Stomach (tissue), 9 donors: Measurements from ENCODE around the gene FGGY. TPM values are rescaled to one million over a fixed set of nuclear protein-coding genes. Genes with fewer than 3 reads are reported as not detected.
A peak's percentile ranks its signal among the peaks of the same experiment; 100 is the strongest.
"Not testable (repeated sequence)": the region's sequence is repeated elsewhere in the genome, so short reads cannot be mapped to it uniquely, and the experiment has no call there.

ENCODE experiments used
- DNase-seq, 2 donors: peaks; one replicate each; pipeline versions ENCODE4 v3.0.0 to v3.0.0-alpha.2; 2013 to 2019
- H3K27ac ChIP-seq, 5 donors: fragments of 200-600 bp in 4 of 5; sonication (generic) in 4 of 5; one replicate each; pipeline ENCODE4 v1.5.1; 2013 to 2019; ENCODE audit warnings: mild to moderate bottlenecking in 1 of 5, moderate library complexity in 1 of 5
- H3K27me3 ChIP-seq, 3 donors: fragments of 200-600 bp; sonication (generic); one replicate each; pipeline ENCODE4 v1.5.1; 2017 to 2019; ENCODE audit warnings: mixed run types in 1 of 3
- H3K36me3 ChIP-seq, 4 donors: fragments of 200-600 bp; sonication (generic); 1 replicate in 3 of 4; 2 replicates in 1 of 4; pipeline ENCODE4 v1.5.1; 2016 to 2019
- H3K4me1 ChIP-seq, 4 donors: fragments of 200-600 bp; sonication (generic); one replicate each; pipeline ENCODE4 v1.5.1; 2016 to 2019
- H3K4me3 ChIP-seq, 4 donors: fragments of 200-600 bp; sonication (generic) in 3 of 4; one replicate each; pipeline ENCODE4 v1.5.1; 2016 to 2019; ENCODE audit warnings: mild to moderate bottlenecking in 1 of 4
- H3K9me3 ChIP-seq, 4 donors: fragments of 200-600 bp; sonication (generic); one replicate each; pipeline ENCODE4 v1.5.1; 2016 to 2019
- EP300 ChIP-seq: sonication (generic); formaldehyde crosslinking; IDR thresholded peaks from one replicate; pipeline ENCODE4 v1.6.1; 2017; ENCODE audit warnings: antibody characterized with exemption
- POLR2A ChIP-seq, 4 donors: fragments of 450-650 bp; IDR thresholded peaks; one replicate each; pipeline ENCODE4 v1.6.1; 2016; ENCODE audit warnings: antibody characterized with exemption in 4 of 4, control low read depth in 2 of 4, mild to moderate bottlenecking in 1 of 4, moderate library complexity in 1 of 4
- POLR2AphosphoS5 ChIP-seq, 3 donors: sonication (generic); formaldehyde crosslinking; IDR thresholded peaks; one replicate each; pipeline ENCODE4 v1.6.1; 2016; ENCODE audit warnings: antibody characterized with exemption in 3 of 3
- WGBS, 5 donors: extraction: QIAGEN DNeasy Blood & Tissue Kit in 3 of 5; methylation state at CpG; one replicate each; pipeline versions ENCODE4 v1.1.5 to v1.1.7; 2013 to 2018; 5-methylcytosine and 5-hydroxymethylcytosine counted together
- intact Hi-C: fragments of 100-400 bp; cut with DNase I; formaldehyde crosslinking; loops from one replicate; pipeline ENCODE4 v1.15.1; 2023; ENCODE audit warnings: low total_unique reads
- polyA plus RNA-seq, 3 donors: library from polyadenylated mRNA; stranded (reverse); fragments of 200-250 nt; gene quantifications; one replicate each; pipeline ENCODE4 v1.2.3, GENCODE V29; 2013
- total RNA-seq, 5 donors: library from RNA; depleted of rRNA; stranded (reverse); fragments of >200 nt; gene quantifications; one replicate each; pipeline versions ENCODE4 v1.1.0 to v1.2.3, GENCODE V29; 2014 to 2016
- TF ChIP-seq, protein P1 (sequence below), 7 experiments: fragments of 450-650 bp in 4 of 7; fragments of 200-600 bp in 3 of 7; sonication (generic) in 3 of 7; IDR thresholded peaks; one replicate each; pipeline ENCODE4 v1.5.1; 2016 to 2019; ENCODE audit warnings: antibody characterized with exemption in 7 of 7, control low read depth in 2 of 7, mild to moderate bottlenecking in 1 of 7
- donor health status: healthy with polysubstance abuse.
- donor health status: Bipolar disorder and iron deficiency.
- donor health status: healthy.

Gene FGGY
- total and polyA plus RNA-seq, 8 donors = 6.2 to 40.6 (median 10.8) TPM

- no peak overlapping the region for H3K27ac ChIP-seq
- H3K4me3 ChIP-seq = no peak overlapping the region
- intact Hi-C loops = no loop called here
- no peak for TF ChIP-seq POLR2AphosphoS5 (IDR thresholded peaks at IDR 0.05)
- TF ChIP-seq, protein P1, sequence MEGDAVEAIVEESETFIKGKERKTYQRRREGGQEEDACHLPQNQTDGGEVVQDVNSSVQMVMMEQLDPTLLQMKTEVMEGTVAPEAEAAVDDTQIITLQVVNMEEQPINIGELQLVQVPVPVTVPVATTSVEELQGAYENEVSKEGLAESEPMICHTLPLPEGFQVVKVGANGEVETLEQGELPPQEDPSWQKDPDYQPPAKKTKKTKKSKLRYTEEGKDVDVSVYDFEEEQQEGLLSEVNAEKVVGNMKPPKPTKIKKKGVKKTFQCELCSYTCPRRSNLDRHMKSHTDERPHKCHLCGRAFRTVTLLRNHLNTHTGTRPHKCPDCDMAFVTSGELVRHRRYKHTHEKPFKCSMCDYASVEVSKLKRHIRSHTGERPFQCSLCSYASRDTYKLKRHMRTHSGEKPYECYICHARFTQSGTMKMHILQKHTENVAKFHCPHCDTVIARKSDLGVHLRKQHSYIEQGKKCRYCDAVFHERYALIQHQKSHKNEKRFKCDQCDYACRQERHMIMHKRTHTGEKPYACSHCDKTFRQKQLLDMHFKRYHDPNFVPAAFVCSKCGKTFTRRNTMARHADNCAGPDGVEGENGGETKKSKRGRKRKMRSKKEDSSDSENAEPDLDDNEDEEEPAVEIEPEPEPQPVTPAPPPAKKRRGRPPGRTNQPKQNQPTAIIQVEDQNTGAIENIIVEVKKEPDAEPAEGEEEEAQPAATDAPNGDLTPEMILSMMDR (IDR thresholded peaks at IDR 0.05) = no peak
- no peak for TF ChIP-seq POLR2A (IDR thresholded peaks at IDR 0.05)
- H3K27me3 ChIP-seq = no peaks in the 10 kb centered on the region
- no peak for DNase-seq
- 86 to 96% (median 92%) methylated on average over 1 of the region's 1 CpG for WGBS, 5 donors
- H3K36me3 ChIP-seq = peaks cover 0 to 28% (median 9%) of the 10 kb centered on the region in 4 donors
- no peaks in the 10 kb centered on the region for H3K9me3 ChIP-seq
- H3K4me1 ChIP-seq = peaks cover 0 to 24% (median 4%) of the 10 kb centered on the region in 4 donors
Measured at GRCh38 chr1:59609245-59609644, 312.4 kb downstream of the FGGY start.

- H3K4me3 ChIP-seq, DNase-seq, H3K9me3 ChIP-seq, intact Hi-C loops, H3K27me3 ChIP-seq, H3K27ac ChIP-seq: not testable (repeated sequence)
- H3K4me1 ChIP-seq = peaks cover 0 to 11% (median 0%) of the 10 kb centered on the region in 4 donors
- 93 to 100% (median 97%) methylated on average over 5 to 13 of the region's 13 CpGs for WGBS, 5 donors
- H3K36me3 ChIP-seq = peaks cover 0 to 28% (median 9%) of the 10 kb centered on the region in 4 donors
Measured at GRCh38 chr1:59610499-59610898, 313.6 kb downstream of the FGGY start.

DNA sequence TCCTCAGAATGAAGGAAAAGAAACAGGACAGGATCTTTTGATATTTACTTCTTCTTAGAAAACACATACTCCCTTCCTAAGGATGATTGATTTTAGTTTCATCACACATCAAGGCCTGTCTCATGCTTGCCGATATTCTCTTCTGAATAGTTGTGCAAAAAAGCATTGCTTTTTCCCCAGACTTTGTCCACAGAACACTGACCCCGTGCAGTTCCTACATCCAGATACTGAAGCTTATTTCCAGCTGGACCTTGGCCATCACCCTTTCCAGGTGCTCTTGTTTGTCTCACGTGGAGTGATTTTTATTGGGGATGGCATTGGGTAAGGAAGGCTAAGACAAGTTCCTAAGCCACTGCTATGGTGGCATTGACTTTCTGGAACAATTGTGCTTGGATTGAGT lies 320.5 kb downstream of the FGGY start:
- no peaks in the 10 kb centered on the region for H3K27me3 ChIP-seq
- no peaks in the 10 kb centered on the region for H3K36me3 ChIP-seq
- no peak overlapping the region for H3K4me3 ChIP-seq
- no peaks in the 10 kb centered on the region for H3K9me3 ChIP-seq
- 77 to 93% (median 89%) methylated on average over 3 of the region's 3 CpGs for WGBS, 5 donors
- no peak for DNase-seq
- intact Hi-C loops = no loop called here
- TF ChIP-seq EP300 (no peak), POLR2AphosphoS5 (IDR thresholded peaks at IDR 0.05) (no peak), POLR2A (IDR thresholded peaks at IDR 0.05) (no peak)
- TF ChIP-seq, protein P1 (IDR thresholded peaks at IDR 0.05) = no peak
- H3K27ac ChIP-seq = no peak overlapping the region
- no peaks in the 10 kb centered on the region for H3K4me1 ChIP-seq

DNA sequence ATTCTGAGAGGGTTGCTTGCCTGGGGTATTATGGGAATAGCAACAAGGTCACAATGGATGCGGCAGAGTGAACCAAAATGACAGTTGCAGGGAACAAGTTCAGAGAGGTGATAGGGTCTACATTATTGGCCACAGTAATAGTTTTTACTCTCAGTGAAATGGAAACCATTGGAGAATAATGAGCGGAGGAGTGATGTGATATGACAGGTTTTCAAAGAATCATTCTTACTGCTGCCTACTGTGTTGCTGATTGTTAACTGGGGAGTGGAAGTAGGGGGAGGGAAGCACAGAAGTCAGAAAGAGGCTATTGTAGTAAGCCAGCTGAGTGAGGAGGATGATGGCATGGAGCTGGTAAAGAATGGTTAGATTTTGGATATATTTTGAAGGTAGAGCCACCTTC lies 322.7 kb downstream of the FGGY start:
- H3K27ac ChIP-seq = no peak overlapping the region
- H3K36me3 ChIP-seq = no peaks in the 10 kb centered on the region
- TF ChIP-seq POLR2AphosphoS5 (IDR thresholded peaks at IDR 0.05) = no peak
- TF ChIP-seq EP300 = no peak
- TF ChIP-seq, protein P1 (IDR thresholded peaks at IDR 0.05) = no peak
- no peak for TF ChIP-seq POLR2A (IDR thresholded peaks at IDR 0.05)
- no peaks in the 10 kb centered on the region for H3K9me3 ChIP-seq
- no peaks in the 10 kb centered on the region for H3K4me1 ChIP-seq
- H3K27me3 ChIP-seq = no peaks in the 10 kb centered on the region
- intact Hi-C loops = no loop called here
- WGBS, 5 donors = 98 to 100% (median 99%) methylated on average over 2 of the region's 2 CpGs
- DNase-seq = no peak
- H3K4me3 ChIP-seq = no peak overlapping the region

GRCh38 chr1:59625384-59625783 lies 328.5 kb downstream of the FGGY start:
- no peak overlapping the region for H3K27ac ChIP-seq
- intact Hi-C loops = no loop called here

More at GRCh38 chr1:59625384-59625783, 328.5 kb downstream of the FGGY start:
- no peaks in the 10 kb centered on the region for H3K27me3 ChIP-seq
- TF ChIP-seq POLR2AphosphoS5 (IDR thresholded peaks at IDR 0.05) (no peak), POLR2A (IDR thresholded peaks at IDR 0.05) (no peak), EP300 (no peak)
- TF ChIP-seq, protein P1 (IDR thresholded peaks at IDR 0.05) = no peak
- H3K4me1 ChIP-seq = peaks cover 0 to 3% (median 0%) of the 10 kb centered on the region in 4 donors
- H3K9me3 ChIP-seq = no peaks in the 10 kb centered on the region
- H3K4me3 ChIP-seq = no peak overlapping the region
- H3K36me3 ChIP-seq = no peaks in the 10 kb centered on the region
- peak in 1 of 2 donors; percentile 31 for DNase-seq
